Measurements from ENCODE around the gene TIMP2. TPM values are rescaled to one million over a fixed set of nuclear protein-coding genes. Genes with fewer than 3 reads are reported as not detected.

TIMP2 gene
- total and polyA plus RNA-seq, 2 donors (not counting 3 experiments of a cell fraction or from before 2014, with no cell fraction given) = 138 to 318 TPM

- Histone ChIP-seq H3K4me1 (ENCODE audit: control insufficient read depth, extremely low read depth, insufficient read depth, low read length) (no peaks in the 10 kb centered on the region), H3K4me2 (ENCODE audit: insufficient read depth, low read length) (no peak overlapping the region), H3K4me3 (replicated peaks in 1 of 3; ENCODE audit: insufficient read depth in 1 of 3, low read depth in 1 of 3, low read length in 3 of 3) (no peak overlapping the region), H3K27ac (ENCODE audit: insufficient read depth, low read depth, low read length) (no peak overlapping the region), H3K9me1 (replicated peaks; ENCODE audit: control insufficient read depth, extremely low read depth, insufficient read depth, low read length) (no peaks in the 10 kb centered on the region), H3K36me3 (ENCODE audit: control insufficient read depth in 2 of 2, extremely low read depth in 1 of 2, insufficient read depth in 2 of 2, low read length in 2 of 2) (peaks cover 29 to 50% of the 10 kb centered on the region in 2 experiments), H3K27me3 (ENCODE audit: control insufficient read depth in 2 of 2, insufficient read depth in 2 of 2, low read length in 2 of 2) (no peaks in the 10 kb centered on the region), H3K9me3 (replicated peaks; ENCODE audit: control insufficient read depth, insufficient read depth, low read length) (no peaks in the 10 kb centered on the region), H4K20me1 (replicated peaks; ENCODE audit: control insufficient read depth, extremely low read depth, insufficient read depth, low read length) (no peaks in the 10 kb centered on the region), H3K9ac (replicated peaks; ENCODE audit: extremely low read depth, insufficient read depth, low read length) (no peak overlapping the region), H3K79me2 (ENCODE audit: control insufficient read depth, insufficient read depth, low read length) (peaks cover 13% of the 10 kb centered on the region), H2AFZ (ENCODE audit: low read depth, low read length) (no peak overlapping the region)
- no peak for DNase-seq (ENCODE audit: low read depth, low spot score)
- ChIA-PET CTCF (interaction anchor here (1.4 kb wide), 1 partner anchor 336 kb away, joined by 3 read pairs; no protein-coding TSS in a partner anchor), POLR2A (no interaction called here)
- intact Hi-C loops (cut with micrococcal nuclease) = no loop called here
- no peak for FAIRE-seq
- dilution Hi-C loops (cut with MboI; ENCODE audit: extremely low pct_ligation_motif_present, low sequenced_read_pairs) = no loop called here
- no TSS peak for BruUV-seq (replicated peaks)
- no peak for TF ChIP-seq MYC (IDR thresholded peaks at IDR 0.05; ENCODE audit: low read depth, low read length)
- no peak for TF ChIP-seq POLR2AphosphoS5 (IDR thresholded peaks at IDR 0.05; ENCODE audit: insufficient read depth, low read depth, low read length)
- no peak for TF ChIP-seq EZH2 (IDR thresholded peaks at IDR 0.05; ENCODE audit: borderline replicate concordance, low read depth, low read length, severe bottlenecking)
Observed at GRCh38 chr17:78832541-78832810, 92.7 kb downstream of the TIMP2 start.

GRCh38 chr17:78831688-78832540, 93.3 kb downstream of the TIMP2 start:
- no peak for FAIRE-seq
- dilution Hi-C loops (cut with MboI; ENCODE audit: extremely low pct_ligation_motif_present, low sequenced_read_pairs) = no loop called here

More at GRCh38 chr17:78831688-78832540, 93.3 kb downstream of the TIMP2 start:
- Histone ChIP-seq H2AFZ (ENCODE audit: low read depth, low read length) (no peak overlapping the region), H3K4me3 (replicated peaks in 1 of 3; ENCODE audit: insufficient read depth in 1 of 3, low read depth in 1 of 3, low read length in 3 of 3) (no peak overlapping the region), H3K9ac (replicated peaks; ENCODE audit: extremely low read depth, insufficient read depth, low read length) (no peak overlapping the region), H3K9me3 (replicated peaks; ENCODE audit: control insufficient read depth, insufficient read depth, low read length) (no peaks in the 10 kb centered on the region), H3K27ac (ENCODE audit: insufficient read depth, low read depth, low read length) (no peak overlapping the region), H4K20me1 (replicated peaks; ENCODE audit: control insufficient read depth, extremely low read depth, insufficient read depth, low read length) (no peaks in the 10 kb centered on the region), H3K4me1 (ENCODE audit: control insufficient read depth, extremely low read depth, insufficient read depth, low read length) (no peaks in the 10 kb centered on the region), H3K4me2 (ENCODE audit: insufficient read depth, low read length) (no peak overlapping the region), H3K9me1 (replicated peaks; ENCODE audit: control insufficient read depth, extremely low read depth, insufficient read depth, low read length) (no peaks in the 10 kb centered on the region), H3K36me3 (ENCODE audit: control insufficient read depth in 2 of 2, extremely low read depth in 1 of 2, insufficient read depth in 2 of 2, low read length in 2 of 2) (peaks cover 29 to 48% of the 10 kb centered on the region in 2 experiments), H3K27me3 (ENCODE audit: control insufficient read depth in 2 of 2, insufficient read depth in 2 of 2, low read length in 2 of 2) (no peaks in the 10 kb centered on the region), H3K79me2 (ENCODE audit: control insufficient read depth, insufficient read depth, low read length) (peaks cover 11% of the 10 kb centered on the region)
- no peak for DNase-seq (ENCODE audit: low read depth, low spot score)
- BruUV-seq (replicated peaks) = no TSS peak
- intact Hi-C loops (cut with micrococcal nuclease) = no loop called here
- TF ChIP-seq FOS (IDR thresholded peaks at IDR 0.05; ENCODE audit: borderline replicate concordance, insufficient read depth, low read length) (no peak), MAX (IDR thresholded peaks at IDR 0.05; ENCODE audit: insufficient read depth, insufficient read length) (no peak), EZH2 (IDR thresholded peaks at IDR 0.05; ENCODE audit: borderline replicate concordance, low read depth, low read length, severe bottlenecking) (no peak), MYC (IDR thresholded peaks at IDR 0.05; ENCODE audit: low read depth, low read length) (no peak), POLR2AphosphoS5 (IDR thresholded peaks at IDR 0.05; ENCODE audit: insufficient read depth, low read depth, low read length) (no peak), POLR2A (IDR thresholded peaks at IDR 0.05; ENCODE audit: low read depth, low read length) (no peak), JUN (IDR thresholded peaks at IDR 0.05; ENCODE audit: borderline replicate concordance, insufficient read depth, insufficient read length, low read depth) (no peak), GATA2 (IDR thresholded peaks at IDR 0.05; ENCODE audit: insufficient read depth, insufficient read length, low read depth, low read length) (no peak), CTCF (IDR thresholded peaks at IDR 0.05; ENCODE audit: extremely low read depth in 1 of 2, insufficient read depth in 1 of 2, low read depth in 1 of 2, low read length in 2 of 2) (no peak)
- ChIA-PET CTCF (interaction anchor here (1.4 kb wide), 1 partner anchor 335 kb away, joined by 3 read pairs; no protein-coding TSS in a partner anchor), POLR2A (no interaction called here)
